NCI-H2029 treated with DMSO at 0.1 percent for 48 hours (cell line): ENCODE data around the gene SLX4IP.
"Not testable (repeated sequence)": the region's sequence is repeated elsewhere in the genome, so short reads cannot be mapped to it uniquely, and the experiment has no call there.

ENCODE experiments used
- DNase-seq: peaks from one replicate; lab custom pipeline; 2025; lab: John Stamatoyannopoulos, UW

The SLX4IP gene

GRCh38 chr20:10434832-10435812 lies at the start of gene SLX4IP:
SLX4IP (plus strand) TSS chr20:10435305; CDS start chr20:10458205, 22,900 bp downstream.
- DNase-seq: peak; percentile 93

DNA sequence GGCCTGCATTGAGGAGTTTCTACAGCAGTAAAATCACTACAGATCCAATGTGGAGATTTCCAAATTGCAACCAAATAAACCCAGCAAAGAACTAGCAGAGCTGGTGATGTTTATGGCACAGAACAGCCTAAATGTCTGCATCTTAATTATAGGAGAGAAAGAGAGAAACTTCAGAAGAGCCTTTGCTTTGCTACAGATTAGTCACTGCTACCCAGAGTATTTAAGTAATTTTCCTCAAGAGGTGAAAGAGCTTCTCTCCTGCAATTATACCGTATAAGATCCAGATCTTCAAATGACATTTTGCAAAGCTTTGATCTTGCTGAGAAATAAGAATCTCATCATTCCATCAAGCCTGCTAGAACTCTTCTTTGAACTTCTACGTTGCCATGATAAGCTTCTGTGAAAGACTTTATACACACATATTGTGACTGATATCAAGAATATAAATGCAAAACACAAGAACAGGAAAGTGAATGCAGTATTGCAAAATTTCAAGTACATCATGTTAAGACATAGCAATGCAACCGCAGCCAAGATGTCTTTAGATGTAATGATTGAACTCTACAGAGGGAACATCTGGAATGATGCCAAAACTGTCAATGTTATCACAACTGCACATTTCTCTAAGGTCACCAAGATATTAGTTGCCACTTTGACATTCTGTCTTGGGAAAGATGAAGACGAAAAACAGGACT lies 49.1 kb upstream of the SLX4IP start:
- DNase-seq: no peak

DNA sequence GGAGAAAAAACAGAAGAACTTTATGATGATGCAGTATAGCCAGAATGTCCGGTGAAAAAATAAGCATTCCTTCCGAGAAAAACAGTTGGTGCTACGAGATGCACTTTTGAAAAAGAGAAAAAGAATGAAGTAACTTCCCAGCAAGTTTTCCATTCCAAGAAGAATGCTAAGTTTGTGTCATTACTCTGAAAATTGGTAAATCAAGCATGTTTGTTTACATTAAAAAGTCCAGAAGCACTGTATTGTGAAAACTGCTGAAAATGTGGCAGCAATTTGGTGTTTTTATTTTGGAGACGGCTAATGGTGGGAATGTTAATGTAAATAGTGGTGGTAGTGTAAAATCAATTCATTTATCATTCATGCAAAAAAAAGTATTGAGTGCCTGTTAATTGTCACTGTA lies 47.4 kb upstream of the SLX4IP start:
- DNase-seq: no peak

DNA sequence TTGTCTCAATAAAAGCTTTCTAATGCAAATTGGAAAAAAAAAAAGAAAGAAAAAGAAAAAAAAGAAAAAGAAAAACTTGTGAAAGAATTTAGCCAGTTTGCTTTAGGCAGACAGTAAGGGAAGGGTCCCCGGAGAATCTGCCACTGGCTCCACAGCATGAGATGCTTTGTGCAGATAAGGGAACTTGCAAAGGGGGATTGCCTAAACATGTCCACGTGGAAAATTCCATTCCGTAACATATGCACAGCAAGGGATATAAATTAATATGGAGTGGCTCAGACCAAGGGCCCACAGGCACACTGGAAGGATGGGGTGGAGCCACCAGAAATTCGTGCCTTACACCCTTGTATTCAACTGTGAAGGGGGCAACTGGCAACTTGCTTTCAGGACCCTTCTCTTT lies 46.5 kb upstream of the SLX4IP start:
- no peak for DNase-seq

GRCh38 chr20:10390709-10391108 lies 44.4 kb upstream of the SLX4IP start:
- no peak for DNase-seq

GRCh38 chr20:10394752-10395151 lies 40.4 kb upstream of the SLX4IP start:
- not testable (repeated sequence) for DNase-seq

GRCh38 chr20:10398834-10399369 lies 36.2 kb upstream of the SLX4IP start:
- no peak for DNase-seq

- DNase-seq: no peak
These were observed 32.0 kb upstream of the SLX4IP start for GRCh38 chr20:10402938-10403608.

DNA sequence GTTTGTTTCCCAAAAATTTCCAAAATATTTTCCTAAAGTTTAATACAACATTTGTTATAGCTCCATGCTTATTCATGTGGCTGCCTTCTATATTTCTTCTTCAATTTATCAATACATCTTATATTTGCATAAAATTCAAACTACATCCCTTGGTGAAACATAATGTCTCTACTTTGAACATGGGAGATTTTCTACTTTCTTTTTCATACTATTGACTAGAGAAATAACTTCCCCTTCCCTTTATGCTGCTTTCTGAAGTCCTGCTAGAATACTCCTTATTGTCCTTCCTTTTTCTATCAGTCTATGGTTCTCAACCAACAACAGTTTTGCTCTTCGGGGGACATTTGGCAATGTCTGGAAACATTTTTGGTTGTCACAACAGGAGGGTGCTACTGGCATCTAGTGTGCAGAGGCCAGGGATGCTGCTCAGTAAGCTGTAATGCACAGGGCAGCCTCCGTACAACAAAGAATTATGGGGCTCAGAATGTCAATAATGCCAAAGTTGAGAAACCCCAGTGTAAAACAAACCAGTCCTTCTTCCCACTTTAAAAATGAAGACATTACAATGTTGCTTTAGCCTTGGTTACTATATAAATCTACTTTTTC lies 31.0 kb upstream of the SLX4IP start:
- DNase-seq: no peak

GRCh38 chr20:10404959-10405530 lies 30.1 kb upstream of the SLX4IP start:
- no peak for DNase-seq

GRCh38 chr20:10408108-10408813 lies 26.8 kb upstream of the SLX4IP start:
- DNase-seq: no peak

- DNase-seq: no peak
These were observed 23.4 kb upstream of the SLX4IP start for GRCh38 chr20:10411673-10412072.

DNA sequence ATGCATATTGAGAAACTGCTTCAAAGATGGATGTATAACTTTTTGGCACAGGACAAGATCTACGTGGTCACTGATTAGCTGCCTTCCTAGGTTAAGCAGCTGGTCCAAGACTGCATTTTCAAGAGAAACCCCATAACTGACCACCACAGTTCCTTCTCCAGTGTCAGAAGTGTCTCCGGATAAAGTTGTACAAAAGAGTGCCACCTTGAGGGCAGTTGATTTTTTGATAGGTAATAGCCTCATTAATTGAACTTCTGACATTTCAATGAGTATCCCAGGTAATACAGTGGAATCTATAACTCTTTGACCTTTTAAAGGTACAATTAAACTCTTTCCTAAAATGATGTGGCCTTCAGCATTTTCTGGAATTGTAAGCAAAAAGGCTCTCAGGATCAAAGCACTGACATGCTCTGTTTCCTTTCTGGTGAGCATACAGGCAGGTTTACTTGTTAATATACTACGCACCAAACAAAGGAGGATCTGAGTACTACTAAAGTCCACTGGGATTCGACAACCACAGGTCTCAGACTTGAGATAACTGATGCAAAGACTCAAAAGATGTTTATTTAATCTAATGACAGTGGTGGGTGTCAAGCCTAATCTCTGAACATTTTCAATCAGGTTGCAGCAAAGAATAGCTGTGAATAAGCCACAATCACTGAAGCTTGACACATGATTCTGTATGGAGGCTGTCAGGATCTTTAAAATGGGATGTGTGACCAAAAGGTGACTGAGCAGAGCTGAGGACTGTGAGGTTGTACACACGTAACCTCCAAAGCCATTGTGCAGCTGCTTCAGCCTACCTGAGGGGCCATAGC lies 22.3 kb upstream of the SLX4IP start:
- no peak for DNase-seq

DNA sequence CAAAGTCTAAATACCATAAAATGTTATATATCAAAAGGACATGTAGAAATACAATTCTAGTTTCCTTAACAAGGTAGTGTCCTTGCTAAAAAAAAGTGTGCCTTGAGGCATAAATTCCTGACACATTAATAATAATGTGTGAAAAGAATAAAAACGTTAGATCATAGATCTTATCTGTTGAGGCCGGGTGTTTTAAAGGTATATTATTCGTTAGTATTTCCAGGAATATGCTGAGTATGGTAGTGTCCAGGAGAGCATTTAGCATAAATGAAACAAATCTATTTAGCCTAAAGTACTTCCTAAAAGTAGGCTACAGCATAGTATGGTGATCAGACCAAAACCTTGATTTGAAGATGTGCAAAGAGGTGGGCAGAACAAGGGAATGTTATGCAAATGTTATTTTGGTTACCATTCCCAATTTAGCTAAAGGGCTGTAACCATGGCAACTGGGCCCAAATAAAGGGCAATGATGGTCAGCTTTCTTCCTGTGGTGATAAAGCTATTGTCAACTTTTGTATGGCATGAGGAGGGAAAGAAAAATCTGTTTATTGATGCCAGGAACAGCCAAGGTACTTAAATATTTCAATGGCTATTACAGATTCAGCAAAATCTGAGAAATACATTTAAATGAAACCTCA lies 20.0 kb upstream of the SLX4IP start:
- no peak for DNase-seq

DNA sequence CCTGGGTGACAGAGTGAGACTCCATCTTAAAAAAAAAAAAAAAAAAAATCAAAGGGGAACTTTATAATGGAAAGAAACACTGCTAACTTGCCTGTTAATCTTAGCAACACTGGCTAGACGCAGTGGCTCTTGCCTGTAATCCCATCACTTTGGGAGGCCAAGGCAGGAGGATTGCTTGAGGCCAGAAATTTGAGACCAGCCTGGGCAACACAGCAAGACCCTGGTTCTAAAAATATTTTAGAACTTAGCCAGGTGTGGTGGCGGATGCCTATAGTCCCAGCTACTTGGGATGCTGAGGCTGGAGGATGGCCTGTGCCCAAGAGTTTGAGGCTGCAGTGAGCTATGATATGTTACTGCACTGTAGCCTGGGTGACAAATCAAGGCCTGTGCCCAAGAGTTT lies 17.9 kb upstream of the SLX4IP start:
- DNase-seq: not testable (repeated sequence)

- DNase-seq: no peak
These were observed 15.5 kb upstream of the SLX4IP start for GRCh38 chr20:10419550-10420133.

DNA sequence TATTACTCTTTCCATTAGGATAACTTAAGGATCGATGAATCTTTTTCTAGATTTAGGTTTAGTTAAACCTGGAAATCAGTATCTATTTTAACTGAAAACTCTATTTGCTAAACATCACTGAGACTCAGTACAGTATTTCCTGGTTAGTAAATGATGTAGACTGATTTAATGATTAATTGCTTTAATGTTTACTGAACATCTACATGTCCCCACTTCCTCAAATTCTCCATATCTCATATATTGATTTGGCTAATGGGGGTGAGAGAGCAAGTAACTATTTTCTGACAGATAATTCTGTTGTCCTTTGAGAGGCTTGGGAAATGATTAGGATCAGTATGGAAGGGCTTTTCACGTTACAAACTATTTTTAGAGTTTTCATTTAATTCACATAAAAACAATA lies 11.4 kb upstream of the SLX4IP start:
- no peak for DNase-seq

GRCh38 chr20:10427060-10427692 lies 7.9 kb upstream of the SLX4IP start:
- no peak for DNase-seq

GRCh38 chr20:10428008-10428407 lies 7.1 kb upstream of the SLX4IP start:
- no peak for DNase-seq
